Measurements from ENCODE around the gene SEMA3D.

DNA sequence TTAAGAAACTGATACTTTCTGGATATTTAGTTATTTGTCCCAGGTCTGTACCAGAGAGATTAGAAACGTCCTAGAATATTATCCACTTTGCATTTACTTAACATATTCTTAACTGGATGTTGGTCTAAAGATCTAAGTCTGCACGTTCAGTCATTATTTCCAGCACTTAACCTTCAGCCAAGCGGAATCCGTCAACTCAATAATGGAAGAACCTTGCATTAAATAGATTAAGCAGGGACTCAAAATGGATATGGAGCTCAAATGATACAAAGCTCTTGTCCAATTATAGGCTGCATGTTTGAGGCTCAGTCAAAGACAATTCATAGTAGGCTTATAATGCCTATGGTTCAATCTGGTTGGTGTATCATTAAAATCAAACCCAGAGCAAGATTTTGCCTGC, 162.9 kb downstream of the SEMA3D start:
- TF ChIP-seq, protein P1, sequence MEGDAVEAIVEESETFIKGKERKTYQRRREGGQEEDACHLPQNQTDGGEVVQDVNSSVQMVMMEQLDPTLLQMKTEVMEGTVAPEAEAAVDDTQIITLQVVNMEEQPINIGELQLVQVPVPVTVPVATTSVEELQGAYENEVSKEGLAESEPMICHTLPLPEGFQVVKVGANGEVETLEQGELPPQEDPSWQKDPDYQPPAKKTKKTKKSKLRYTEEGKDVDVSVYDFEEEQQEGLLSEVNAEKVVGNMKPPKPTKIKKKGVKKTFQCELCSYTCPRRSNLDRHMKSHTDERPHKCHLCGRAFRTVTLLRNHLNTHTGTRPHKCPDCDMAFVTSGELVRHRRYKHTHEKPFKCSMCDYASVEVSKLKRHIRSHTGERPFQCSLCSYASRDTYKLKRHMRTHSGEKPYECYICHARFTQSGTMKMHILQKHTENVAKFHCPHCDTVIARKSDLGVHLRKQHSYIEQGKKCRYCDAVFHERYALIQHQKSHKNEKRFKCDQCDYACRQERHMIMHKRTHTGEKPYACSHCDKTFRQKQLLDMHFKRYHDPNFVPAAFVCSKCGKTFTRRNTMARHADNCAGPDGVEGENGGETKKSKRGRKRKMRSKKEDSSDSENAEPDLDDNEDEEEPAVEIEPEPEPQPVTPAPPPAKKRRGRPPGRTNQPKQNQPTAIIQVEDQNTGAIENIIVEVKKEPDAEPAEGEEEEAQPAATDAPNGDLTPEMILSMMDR (IDR thresholded peaks at IDR 0.05; ENCODE audit: poor library complexity, severe bottlenecking) = no peak
- TF ChIP-seq EZH2 (IDR thresholded peaks at IDR 0.05; ENCODE audit: borderline replicate concordance, insufficient read depth, low read length, poor library complexity, severe bottlenecking) (no peak), EP300 (conservative IDR thresholded peaks at IDR 0.05; ENCODE audit: poor library complexity, severe bottlenecking) (no peak), SMC3 (conservative IDR thresholded peaks at IDR 0.05; ENCODE audit: poor library complexity) (no peak)

Measured in neural cell (in vitro differentiated cells).